Skin of body (tissue), 2 donors: Measurements from ENCODE around the gene LYST. TPM values are rescaled to one million over a fixed set of nuclear protein-coding genes. Genes with fewer than 3 reads are reported as not detected.

ENCODE experiments used
- DNase-seq: peaks from one replicate; lab custom pipeline; 2025; lab: John Stamatoyannopoulos, UW
- total RNA-seq: library from RNA; depleted of rRNA; stranded (reverse); fragments of >200 nt; gene quantifications from one replicate; pipeline ENCODE4 v1.2.3, GENCODE V29; 2014

LYST gene
- total RNA-seq, 1 donor from 2014 or later: 48.6 TPM

- no peak for DNase-seq
Observed at GRCh38 chr1:235722858-235723257, 143.8 kb downstream of the LYST start.

- DNase-seq: no peak
Observed at GRCh38 chr1:235721982-235722381, 144.7 kb downstream of the LYST start.

DNA sequence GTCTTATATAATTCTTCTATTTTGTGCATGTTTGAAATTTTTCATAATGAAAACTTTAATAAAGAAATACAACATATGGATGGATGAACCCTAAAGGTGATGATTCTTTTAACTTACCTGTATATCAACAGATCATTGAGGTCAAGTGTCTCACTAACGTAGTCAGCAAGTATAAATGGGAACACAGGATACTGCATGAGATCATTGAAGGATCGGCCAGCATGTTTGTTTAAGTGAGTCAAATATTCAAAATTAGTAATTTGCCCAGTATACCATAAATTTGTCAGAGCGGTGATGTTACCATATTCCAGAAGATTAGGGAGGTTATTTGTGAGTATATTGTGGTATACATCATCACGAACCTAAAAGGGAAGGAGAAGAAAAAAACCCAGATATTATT, 146.2 kb downstream of the LYST start:
- no peak for DNase-seq

DNA sequence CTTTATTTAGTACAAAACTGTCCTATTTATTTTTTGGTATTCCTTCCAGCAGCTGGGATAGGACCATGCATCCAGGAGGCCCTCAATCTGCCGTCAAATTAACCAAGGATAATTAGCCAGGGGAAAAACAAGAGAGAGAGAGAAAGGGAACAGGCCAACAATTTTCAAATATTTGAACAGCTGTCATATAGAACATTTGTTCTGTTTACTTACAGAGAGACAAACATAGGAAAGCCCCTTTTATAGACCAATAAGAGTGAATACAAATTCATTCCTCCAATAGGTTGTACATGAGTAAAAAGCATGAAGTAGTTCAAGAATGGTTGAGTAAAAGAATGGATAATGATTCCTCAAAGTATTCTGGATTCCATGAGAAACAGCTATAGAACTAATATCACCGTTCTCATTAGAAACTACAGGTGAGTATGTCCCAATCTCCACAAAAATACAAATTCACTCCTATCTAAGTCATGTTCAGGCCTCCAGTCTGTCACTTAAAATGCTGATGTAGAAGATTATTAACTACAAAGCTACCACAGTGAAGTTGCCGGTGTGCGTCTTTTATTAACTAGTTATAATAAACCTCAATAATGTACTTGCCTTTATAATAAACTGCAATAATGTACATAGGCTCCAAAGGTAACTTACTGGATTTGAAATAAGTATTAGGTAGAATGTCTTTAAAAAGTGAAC, 152.4 kb downstream of the LYST start:
- DNase-seq: no peak

- no peak for DNase-seq
Observed at GRCh38 chr1:235712812-235713211, 153.9 kb downstream of the LYST start.

- DNase-seq: no peak
Observed at GRCh38 chr1:235710687-235711086, 156.0 kb downstream of the LYST start.

- DNase-seq: no peak
Observed at GRCh38 chr1:235709018-235709417, 157.7 kb downstream of the LYST start.

- DNase-seq: no peak
Observed at GRCh38 chr1:235708390-235708962, 158.2 kb downstream of the LYST start.

DNA sequence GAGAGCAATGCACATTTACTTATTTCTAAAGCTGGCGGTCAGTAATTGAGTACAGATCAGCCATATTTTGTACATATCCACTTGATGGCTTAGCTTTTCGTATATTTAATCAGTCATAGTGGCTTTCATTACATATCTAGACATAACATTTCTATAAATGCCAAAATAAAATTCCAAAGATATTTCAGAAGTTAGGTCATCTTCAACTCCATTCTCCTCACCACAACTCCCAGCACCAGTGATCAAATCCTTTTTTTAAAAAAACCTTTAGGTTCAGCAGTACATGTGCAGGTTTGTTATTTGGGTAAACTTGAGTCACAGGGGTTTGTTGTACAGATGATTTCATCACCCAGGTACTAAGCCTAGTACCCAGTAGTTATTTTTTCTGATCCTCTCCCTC, 163.2 kb downstream of the LYST start:
- DNase-seq: no peak

- DNase-seq: no peak
Observed at GRCh38 chr1:235702412-235702811, 164.3 kb downstream of the LYST start.

GRCh38 chr1:235697508-235697907, 169.2 kb downstream of the LYST start:
- no peak for DNase-seq

GRCh38 chr1:235689356-235689755, 177.3 kb downstream of the LYST start:
- DNase-seq: no peak

DNA sequence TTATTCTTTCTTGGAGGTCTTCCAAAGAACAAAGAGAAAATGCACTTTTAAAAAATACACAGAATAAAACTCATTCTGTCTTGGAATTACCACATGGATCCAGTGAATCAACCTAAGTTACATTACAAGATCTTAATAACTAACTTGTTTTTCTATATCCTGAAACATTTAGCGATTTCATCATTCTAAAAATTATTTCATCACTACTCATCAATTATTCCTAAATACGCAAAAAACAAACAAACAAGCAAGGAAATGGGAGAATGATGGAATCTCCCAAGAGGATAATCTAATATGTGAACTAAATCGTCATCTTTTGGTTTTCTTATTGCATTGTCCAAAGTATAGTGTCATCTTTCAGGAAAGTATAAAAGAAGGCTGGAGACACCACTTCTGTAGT, 178.6 kb downstream of the LYST start:
- DNase-seq: no peak

- DNase-seq: no peak
Observed at GRCh38 chr1:235683653-235684052, 183.1 kb downstream of the LYST start.

GRCh38 chr1:235682216-235682615, 184.5 kb downstream of the LYST start:
- DNase-seq: no peak

DNA sequence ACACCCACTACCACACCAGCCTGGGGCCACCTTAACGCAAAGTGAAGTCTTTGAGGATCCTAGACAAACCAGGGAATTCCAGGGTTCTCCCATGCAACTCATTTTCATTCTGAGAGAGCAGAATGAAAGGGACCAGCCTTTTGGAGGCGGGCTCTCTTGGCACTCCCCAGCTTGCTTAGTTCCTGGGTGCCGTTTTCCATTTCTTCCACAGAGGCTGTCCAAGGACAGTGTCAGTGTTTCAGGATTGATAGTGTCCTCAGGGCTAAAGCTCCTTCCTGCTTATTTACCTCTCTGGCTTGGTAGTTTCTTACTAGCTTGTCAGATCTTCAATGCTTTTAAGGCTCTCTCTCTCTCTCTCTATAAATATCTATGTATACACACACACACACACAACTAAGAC, 187.1 kb downstream of the LYST start:
- DNase-seq: no peak

DNA sequence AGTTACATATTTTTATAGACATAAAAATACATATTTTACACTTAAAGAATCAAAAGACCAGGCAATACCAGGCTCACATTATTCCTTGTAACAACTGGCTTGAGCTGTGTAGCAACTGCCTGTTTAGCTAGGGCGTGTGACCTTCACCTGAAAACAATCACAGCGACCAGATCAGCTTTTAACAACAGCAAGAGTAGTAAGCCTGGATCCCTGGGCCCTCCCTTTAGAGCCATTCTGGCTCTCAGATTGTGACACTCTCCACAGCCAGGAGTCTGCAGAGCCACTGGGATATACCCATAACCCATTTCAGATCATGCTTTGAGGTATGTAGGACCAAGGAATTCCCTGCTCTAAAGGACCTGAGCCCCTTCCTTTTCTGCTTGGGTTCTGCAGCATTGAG, 187.7 kb downstream of the LYST start:
- no peak for DNase-seq

DNA sequence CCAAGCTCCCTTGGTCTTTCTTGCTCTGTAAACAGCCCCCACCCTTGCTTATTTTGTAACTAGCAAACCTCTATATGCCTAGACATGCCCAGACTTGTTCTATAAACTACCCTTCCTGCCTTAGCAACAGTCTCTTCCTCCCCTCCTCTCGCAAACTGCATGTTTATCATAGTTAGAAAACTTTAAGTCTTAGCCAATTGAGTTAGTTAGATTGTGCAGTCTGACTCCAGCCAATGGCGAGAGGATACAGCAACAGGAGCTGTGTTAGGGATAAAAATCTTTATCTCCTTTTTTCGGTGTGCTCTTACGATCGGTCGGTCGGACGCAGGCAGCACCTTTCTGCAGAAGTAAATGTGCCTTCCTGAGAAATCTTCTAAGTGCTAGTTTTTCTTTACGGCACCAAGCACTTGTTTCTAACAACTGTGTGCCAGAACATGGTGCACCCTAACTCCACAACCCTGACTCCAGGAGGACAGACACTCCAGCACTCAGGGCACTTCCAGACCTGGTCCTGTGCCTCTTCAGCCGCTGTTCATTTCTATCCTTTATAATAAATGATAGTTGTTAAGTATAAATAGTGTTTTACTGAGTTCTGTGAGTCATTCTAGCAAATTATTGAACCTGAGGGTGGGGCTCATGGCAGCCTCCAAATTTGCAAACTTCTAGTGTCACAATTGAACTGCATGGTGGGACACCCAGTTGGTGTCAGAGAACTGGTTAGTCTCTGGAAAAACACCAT, 191.4 kb downstream of the LYST start:
- no peak for DNase-seq

DNA sequence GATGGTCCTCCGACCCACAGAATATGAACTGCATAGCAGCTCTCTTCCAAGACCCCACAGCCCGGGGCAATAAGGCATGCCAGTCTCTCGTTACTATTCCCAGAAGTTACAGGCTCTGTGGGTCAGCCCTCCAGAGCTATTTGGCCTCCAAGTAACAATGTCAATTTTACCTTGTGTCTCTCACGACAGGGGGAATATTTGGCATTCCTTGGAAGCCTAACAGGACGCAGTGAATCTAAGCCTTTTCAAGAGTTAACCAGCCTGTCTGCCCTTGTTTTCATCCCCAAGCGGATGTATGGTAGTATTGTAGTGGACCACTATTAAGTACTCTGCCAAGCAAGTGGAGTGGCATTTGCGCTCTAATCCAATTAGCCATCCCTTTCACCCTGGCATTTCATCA, 192.7 kb downstream of the LYST start:
- DNase-seq: no peak

- DNase-seq: no peak
Observed at GRCh38 chr1:235671992-235672391, 194.7 kb downstream of the LYST start.

GRCh38 chr1:235670157-235670776, 196.4 kb downstream of the LYST start:
- no peak for DNase-seq

GRCh38 chr1:235669277-235669676, 197.4 kb downstream of the LYST start:
- no peak for DNase-seq
